H9 (cell line): ENCODE measurements around the gene SECTM1. TPM values are rescaled to one million over a fixed set of nuclear protein-coding genes. Genes with fewer than 3 reads are reported as not detected.
A peak's percentile ranks its signal among the peaks of the same experiment; 100 is the strongest.

Experiments
- DNase-seq: peaks from one replicate; pipeline ENCODE4 v3.0.0-alpha.2; 2017
- H2AFZ ChIP-seq: one replicate; pipeline ENCODE4 v1.6.1; 2013; ENCODE audit warnings: mild to moderate bottlenecking, low read length, control low read depth, moderate library complexity
- H2AK5ac ChIP-seq: 2 replicates; pipeline ENCODE4 v1.6.1; 2013; ENCODE audit warnings: low read length, control low read depth, mixed read lengths; ENCODE audit not compliant: insufficient read length
- H2BK120ac ChIP-seq: one replicate; pipeline ENCODE4 v1.6.1; 2013; ENCODE audit warnings: low read depth, mild to moderate bottlenecking, low read length, control low read depth, inconsistent platforms; ENCODE audit not compliant: poor library complexity, severe bottlenecking
- H2BK12ac ChIP-seq: 2 replicates; pipeline ENCODE4 v1.6.1; 2013; ENCODE audit warnings: low read length, control low read depth, mixed read lengths, low read depth; ENCODE audit not compliant: insufficient read length
- H2BK15ac ChIP-seq: 2 replicates; pipeline ENCODE4 v1.6.1; 2013; ENCODE audit warnings: low read depth, low read length, control low read depth
- H2BK20ac ChIP-seq: one replicate; pipeline ENCODE4 v1.6.1; 2013; ENCODE audit warnings: low read depth, mild to moderate bottlenecking, low read length, control low read depth, inconsistent platforms; ENCODE audit not compliant: poor library complexity, severe bottlenecking
- H2BK5ac ChIP-seq: 2 replicates; pipeline ENCODE4 v1.6.1; 2013; ENCODE audit warnings: low read length, control low read depth, mixed read lengths; ENCODE audit not compliant: insufficient read length
- H3K14ac ChIP-seq: 2 replicates; pipeline ENCODE4 v1.6.1; 2013; ENCODE audit warnings: low read length, control low read depth; ENCODE audit not compliant: insufficient read depth
- H3K18ac ChIP-seq: 2 replicates; pipeline ENCODE4 v1.6.1; 2013; ENCODE audit warnings: low read depth, mild to moderate bottlenecking, mixed read lengths, low read length, control low read depth; ENCODE audit not compliant: insufficient read length
- H3K23ac ChIP-seq: 2 replicates; pipeline ENCODE4 v1.6.1; 2013; ENCODE audit warnings: low read length, control low read depth, mixed read lengths, low read depth; ENCODE audit not compliant: insufficient read length
- H3K23me2 ChIP-seq: 2 replicates; pipeline ENCODE4 v1.6.1; 2013; ENCODE audit warnings: low read depth, mild to moderate bottlenecking, mixed read lengths, low read length, control low read depth; ENCODE audit not compliant: insufficient read length, poor library complexity, severe bottlenecking
- H3K27ac ChIP-seq: 2 replicates; pipeline ENCODE4 v1.5.1; 2013; ENCODE audit warnings: low read length, control low read depth, mixed read lengths, low read depth; ENCODE audit not compliant: insufficient read length
- H3K27me3 ChIP-seq: 2 replicates; pipeline ENCODE4 v1.6.1; 2013; ENCODE audit warnings: low read length, control low read depth, inconsistent platforms; ENCODE audit not compliant: insufficient read depth
- H3K4ac ChIP-seq: 2 replicates; pipeline ENCODE4 v1.6.1; 2013; ENCODE audit warnings: low read depth, mild to moderate bottlenecking, control low read depth, inconsistent platforms, low read length, moderate library complexity
- H3K4me1 ChIP-seq: 2 replicates; pipeline ENCODE4 v1.6.1; 2013; ENCODE audit warnings: low read length, control low read depth, inconsistent platforms; ENCODE audit not compliant: insufficient read depth
- H3K4me2 ChIP-seq: 2 replicates; pipeline ENCODE4 v1.6.1; 2013; ENCODE audit warnings: low read length, control low read depth, mixed read lengths; ENCODE audit not compliant: insufficient read length, insufficient read depth
- H3K56ac ChIP-seq: 2 replicates; pipeline ENCODE4 v1.6.1; 2013; ENCODE audit warnings: low read depth, mild to moderate bottlenecking, mixed read lengths, low read length, control low read depth; ENCODE audit not compliant: insufficient read length
- H3K79me1 ChIP-seq: 2 replicates; pipeline ENCODE4 v1.6.1; 2013; ENCODE audit warnings: low read depth, mild to moderate bottlenecking, moderate library complexity, low read length, control low read depth, inconsistent platforms; ENCODE audit not compliant: insufficient read depth, poor library complexity, severe bottlenecking
- H3K79me2 ChIP-seq: 2 replicates; pipeline ENCODE4 v1.6.1; 2013; ENCODE audit warnings: low read length, control low read depth, inconsistent platforms; ENCODE audit not compliant: insufficient read depth
- H3K9ac ChIP-seq: 2 replicates; pipeline ENCODE4 v1.6.1; 2013; ENCODE audit warnings: low read length, control low read depth, mixed read lengths; ENCODE audit not compliant: insufficient read length; ENCODE audit errors: extremely low read depth
- H3K9me3 ChIP-seq: one replicate; pipeline ENCODE4 v1.6.1; 2013; ENCODE audit warnings: low read depth, low read length, inconsistent platforms; ENCODE audit not compliant: control insufficient read depth
- H3T11ph ChIP-seq: one replicate; pipeline ENCODE4 v1.6.1; 2013; ENCODE audit warnings: mild to moderate bottlenecking, low read length, control low read depth, inconsistent platforms
- H4K20me1 ChIP-seq: one replicate; pipeline ENCODE4 v1.6.1; 2013; ENCODE audit not compliant: control insufficient read depth, insufficient read length, insufficient read depth
- H4K5ac ChIP-seq: 2 replicates; pipeline ENCODE4 v1.6.1; 2013; ENCODE audit warnings: low read depth, mild to moderate bottlenecking, mixed read lengths, low read length, control low read depth; ENCODE audit not compliant: insufficient read length
- H4K8ac ChIP-seq: replicated peaks from 2 replicates; pipeline ENCODE4 v1.6.1; 2013; ENCODE audit warnings: low read length, control low read depth, mixed read lengths, low read depth; ENCODE audit not compliant: insufficient read length
- H4K91ac ChIP-seq: 2 replicates; pipeline ENCODE4 v1.6.1; 2013; ENCODE audit warnings: low read depth, mild to moderate bottlenecking, moderate library complexity, mixed read lengths, low read length, control low read depth; ENCODE audit not compliant: insufficient read length
- H3K27ac Mint-ChIP-seq, 3 experiments: 2 replicates in 2 of 3; 3 replicates in 1 of 3; pipeline ENCODE4 v1.8.0; 2020 to 2021; ENCODE audit warnings: mixed read lengths in 3 of 3, mild to moderate bottlenecking in 1 of 3, moderate library complexity in 1 of 3
- H3K27me3 Mint-ChIP-seq: 2 replicates; pipeline ENCODE4 v1.8.0; 2021; ENCODE audit warnings: low read depth, mild to moderate bottlenecking, moderate library complexity, mixed read lengths
- H3K36me3 Mint-ChIP-seq, 3 experiments: 2 replicates in 2 of 3; 3 replicates in 1 of 3; pipeline ENCODE4 v1.8.0; 2020 to 2021; ENCODE audit warnings: low read depth in 3 of 3, mixed read lengths in 3 of 3; ENCODE audit not compliant: insufficient read depth in 1 of 3
- H3K4me1 Mint-ChIP-seq, 2 experiments: 2 replicates each; pipeline ENCODE4 v1.8.0; 2020; ENCODE audit warnings: mixed read lengths in 2 of 2
- H3K4me3 Mint-ChIP-seq, 2 experiments: 2 replicates in 1 of 2; 3 replicates in 1 of 2; pipeline ENCODE4 v1.8.0; 2020 to 2021; ENCODE audit warnings: mild to moderate bottlenecking in 2 of 2, mixed read lengths in 2 of 2, moderate library complexity in 1 of 2
- H3K9me3 Mint-ChIP-seq, 2 experiments: 2 replicates in 1 of 2; 3 replicates in 1 of 2; pipeline ENCODE4 v1.8.0; 2020; ENCODE audit warnings: mild to moderate bottlenecking in 2 of 2, mixed read lengths in 2 of 2, moderate library complexity in 1 of 2
- CTCF ChIP-seq: fragments of 200-600 bp; sonication (generic); conservative IDR thresholded peaks from 3 replicates; pipeline ENCODE4 v1.8.0; 2021; ENCODE audit warnings: antibody characterized with exemption, mild to moderate bottlenecking
- WGBS: extraction: QIAGEN DNeasy Blood & Tissue Kit; methylation state at CpG from one replicate; pipeline ENCODE4 v1.1.7; 2013; ENCODE audit warnings: missing lambda C conversion rate, low lambda C conversion rate, mixed read lengths; ENCODE audit not compliant: insufficient read length; ENCODE audit errors: extremely low coverage; 5-methylcytosine and 5-hydroxymethylcytosine counted together
- total RNA-seq: library from RNA; stranded (reverse); gene quantifications from 2 replicates; pipeline ENCODE4 v1.2.1, GENCODE V29; 2021

Gene SECTM1
- total RNA-seq, 1 experiment from 2014 or later = 0.28 TPM

- Histone ChIP-seq H3K4me2 (no peak within 1 kb of the TSS), H3K9ac (no peak within 1 kb of the TSS), H2BK5ac (no peak within 1 kb of the TSS), H3T11ph (no peak within 1 kb of the TSS), H4K5ac (no peak within 1 kb of the TSS), H4K91ac (no peak within 1 kb of the TSS), H3K23ac (no peak within 1 kb of the TSS), H2BK20ac (no peak within 1 kb of the TSS), H3K9me3 (no peaks in the 10 kb centered on the region), H2BK12ac (no peak within 1 kb of the TSS), H3K27ac (no peak within 1 kb of the TSS), H4K20me1 (no peaks in the 10 kb centered on the region), H2BK15ac (no peak within 1 kb of the TSS), H3K14ac (no peak within 1 kb of the TSS), H3K79me2 (no peaks in the 10 kb centered on the region), H2BK120ac (no peak within 1 kb of the TSS), H3K4me1 (peaks cover 2% of the 10 kb centered on the region; the same call in 1 of the 2 replicates), H3K4ac (no peak within 1 kb of the TSS), H2AFZ (no peak within 1 kb of the TSS), H3K79me1 (no peaks in the 10 kb centered on the region), H3K23me2 (no peaks in the 10 kb centered on the region), H3K18ac (no peak within 1 kb of the TSS), H2AK5ac (no peak within 1 kb of the TSS), H4K8ac (no peak within 1 kb of the TSS), H3K27me3 (no peaks in the 10 kb centered on the region), H3K56ac (no peak within 1 kb of the TSS)
- peak; percentile 62 for DNase-seq
- no CpG with 5 or more reads among the region's 21 CpGs for WGBS
- Mint-ChIP-seq H3K27me3 (peaks cover 17% of the 10 kb centered on the region), H3K27ac (peak within 1 kb of the TSS in 1 of 3 experiments; percentile 0; a peak in 1 of 7 replicates), H3K9me3 (no peaks in the 10 kb centered on the region), H3K36me3 (no peaks in the 10 kb centered on the region), H3K4me3 (no peak within 1 kb of the TSS), H3K4me1 (peaks cover 11 to 28% of the 10 kb centered on the region in 2 experiments)
- no peak for TF ChIP-seq CTCF
Measured at GRCh38 chr17:82358465-82359350, 25.1 kb upstream of the SECTM1 start, which contains the start of gene TEX19. TEX19 (plus strand) TSS chr17:82359247; CDS start chr17:82362151, 2,904 bp downstream.
